Activated CD8-positive, alpha-beta memory T cell treated with anti-CD3 and anti-CD28 coated beads, Interleukin-2, amount 50 U/mL, for 24 hours (primary cell): ENCODE results near the gene GCN1.

Experiments
- DNase-seq: peaks from one replicate; pipeline ENCODE4 v3.0.0-alpha.2; 2020; ENCODE audit errors: extremely low read depth

GCN1 gene

GRCh38 chr12:120142231-120142877, 52.2 kb downstream of the GCN1 start:
- DNase-seq, result no peak

GRCh38 chr12:120141336-120141735, 53.2 kb downstream of the GCN1 start:
- no peak for DNase-seq

- no peak for DNase-seq
Observed at GRCh38 chr12:120140603-120141002, 53.9 kb downstream of the GCN1 start.

- DNase-seq, result no peak
Observed at GRCh38 chr12:120139958-120140357, 54.6 kb downstream of the GCN1 start.

- DNase-seq, result no peak
Observed at GRCh38 chr12:120138366-120138765, 56.1 kb downstream of the GCN1 start.

GRCh38 chr12:120137833-120138232, 56.7 kb downstream of the GCN1 start:
- DNase-seq, result no peak

- DNase-seq, result no peak
Observed at GRCh38 chr12:120136093-120136770, 58.3 kb downstream of the GCN1 start.

GRCh38 chr12:120134307-120134980, 60.1 kb downstream of the GCN1 start:
- no peak for DNase-seq

- no peak for DNase-seq
Observed at GRCh38 chr12:120132863-120133385, 61.6 kb downstream of the GCN1 start.

- no peak for DNase-seq
Observed at GRCh38 chr12:120132054-120132836, 62.3 kb downstream of the GCN1 start.

- DNase-seq, result no peak
Observed at GRCh38 chr12:120131116-120131515, 63.4 kb downstream of the GCN1 start.

- DNase-seq, result no peak
Observed at GRCh38 chr12:120130011-120130410, 64.5 kb downstream of the GCN1 start.

- no peak for DNase-seq
Observed at GRCh38 chr12:120126635-120127005, 67.9 kb downstream of the GCN1 start.

GRCh38 chr12:120125792-120126634, 68.5 kb downstream of the GCN1 start:
- DNase-seq, result no peak

GRCh38 chr12:120125029-120125428, 69.5 kb downstream of the GCN1 start:
- no peak for DNase-seq

- no peak for DNase-seq
Observed at GRCh38 chr12:120121766-120122293, 72.7 kb downstream of the GCN1 start.

GRCh38 chr12:120121343-120121742, 73.2 kb downstream of the GCN1 start:
- no peak for DNase-seq

GRCh38 chr12:120119271-120119973, 75.1 kb downstream of the GCN1 start:
- DNase-seq, result no peak

GRCh38 chr12:120118321-120119061, 76.0 kb downstream of the GCN1 start:
- no peak for DNase-seq

GRCh38 chr12:120117961-120118320, 76.6 kb downstream of the GCN1 start:
- no peak for DNase-seq
